HepG2 (cell line): ENCODE measurements around the gene ELP6. TPM values are rescaled to one million over a fixed set of nuclear protein-coding genes. Genes with fewer than 3 reads are reported as not detected.

Experiments
- ATF1 ChIP-seq: IDR thresholded peaks from 2 replicates; pipeline ENCODE4 v1.6.1; 2016; ENCODE audit warnings: mild to moderate bottlenecking, control low read depth
- CEBPB ChIP-seq: IDR thresholded peaks from 2 replicates; pipeline ENCODE4 v1.6.1; 2011; ENCODE audit warnings: low read depth, low read length, improper control_type of control experiment, borderline replicate concordance
- DPF2 ChIP-seq: sonication (generic); formaldehyde crosslinking; IDR thresholded peaks from 2 replicates; pipeline ENCODE4 v1.4.0; 2020; ENCODE audit warnings: mild to moderate bottlenecking, low read depth, missing genetic modification reagents, borderline replicate concordance
- EEA1 ChIP-seq: sonication (generic); formaldehyde crosslinking; IDR thresholded peaks from 2 replicates; pipeline ENCODE4 v1.5.1; 2020; ENCODE audit warnings: mild to moderate bottlenecking, missing genetic modification reagents, borderline replicate concordance
- GPN1 ChIP-seq: sonication (generic); formaldehyde crosslinking; IDR thresholded peaks from 2 replicates; pipeline ENCODE4 v1.5.1; 2020; ENCODE audit warnings: missing genetic modification reagents, borderline replicate concordance
- HHEX ChIP-seq: IDR thresholded peaks from 2 replicates; pipeline ENCODE4 v1.6.1; 2016; ENCODE audit warnings: control low read depth
- KLF12 ChIP-seq: sonication (generic); formaldehyde crosslinking; IDR thresholded peaks from 2 replicates; pipeline ENCODE4 v1.4.0; 2020; ENCODE audit warnings: missing genetic modification reagents, borderline replicate concordance
- POGZ ChIP-seq: sonication (generic); formaldehyde crosslinking; IDR thresholded peaks from 2 replicates; pipeline ENCODE4 v1.4.0; 2020; ENCODE audit warnings: mild to moderate bottlenecking, missing genetic modification reagents
- PRPF4 ChIP-seq: fragments of 200-400 bp; formaldehyde crosslinking; IDR thresholded peaks from 2 replicates; pipeline ENCODE4 v1.6.1; 2016; ENCODE audit warnings: low read length, low read depth; ENCODE audit not compliant: poor library complexity, severe bottlenecking
- SRSF4 ChIP-seq: fragments of 200-400 bp; formaldehyde crosslinking; IDR thresholded peaks from one replicate; pipeline ENCODE4 v1.6.1; 2018; ENCODE audit warnings: mild to moderate bottlenecking, low read depth, low read length, moderate library complexity; ENCODE audit not compliant: poor library complexity, severe bottlenecking
- SRY ChIP-seq: sonication (generic); formaldehyde crosslinking; IDR thresholded peaks from 2 replicates; pipeline ENCODE4 v1.8.0; 2022; ENCODE audit warnings: mild to moderate bottlenecking, missing genetic modification reagents
- ZFY ChIP-seq: sonication (generic); formaldehyde crosslinking; IDR thresholded peaks from 2 replicates; pipeline ENCODE4 v1.4.0; 2020; ENCODE audit warnings: missing genetic modification reagents
- ZNF180 ChIP-seq: sonication (generic); formaldehyde crosslinking; IDR thresholded peaks from 2 replicates; pipeline ENCODE4 v1.4.0; 2020; ENCODE audit warnings: low read depth, missing genetic modification reagents, borderline replicate concordance
- ZNF570 ChIP-seq: sonication (generic); formaldehyde crosslinking; IDR thresholded peaks from 2 replicates; pipeline ENCODE4 v1.4.0; 2020; ENCODE audit warnings: mild to moderate bottlenecking, missing genetic modification reagents, borderline replicate concordance
- ZZZ3 ChIP-seq: sonication (generic); formaldehyde crosslinking; IDR thresholded peaks from 2 replicates; pipeline ENCODE4 v1.4.0; 2020; ENCODE audit warnings: missing genetic modification reagents, mild to moderate bottlenecking, borderline replicate concordance
- polyA plus RNA-seq, 8 experiments: library from polyadenylated mRNA; depleted of rRNA in 3 of 8; stranded (reverse) in 7 of 8; unstranded in 1 of 8; fragments of >200 nt; fragmentation: Illumina TruSeq in 4 of 8; extraction: Trizol in 4 of 8; gene quantifications; 2 replicates each; pipeline versions ENCODE4 v1.2.1 to v1.2.3, GENCODE V29; 2011 to 2016; ENCODE audit warnings: low read depth in 4 of 8, missing spikeins in 1 of 8, mixed read lengths in 1 of 8; ENCODE audit not compliant: insufficient read depth in 1 of 8
- total RNA-seq, 5 experiments: library from RNA; depleted of rRNA; stranded (reverse); fragments of >200 nt; fragmentation: Illumina TruSeq; extraction: Trizol; gene quantifications; 2 replicates each; pipeline ENCODE4 v1.2.3, GENCODE V29; 2016; ENCODE audit warnings: low read depth in 1 of 5
- TF ChIP-seq, protein P1 (sequence below): sonication (generic); formaldehyde crosslinking; IDR thresholded peaks from 2 replicates; pipeline ENCODE4 v1.4.0; 2020; ENCODE audit warnings: missing genetic modification reagents
- TF ChIP-seq, protein P2 (sequence below): IDR thresholded peaks from 2 replicates; pipeline ENCODE4 v1.6.1; 2016
- TF ChIP-seq, protein P3 (sequence below): IDR thresholded peaks from 2 replicates; pipeline ENCODE4 v1.6.1; 2016; ENCODE audit warnings: low read depth, borderline replicate concordance
- TF ChIP-seq, protein P4 (sequence below): sonication (generic); formaldehyde crosslinking; IDR thresholded peaks from 2 replicates; pipeline ENCODE4 v1.4.0; 2020; ENCODE audit warnings: mild to moderate bottlenecking, missing genetic modification reagents
- TF ChIP-seq, protein P5 (sequence below): sonication (generic); formaldehyde crosslinking; IDR thresholded peaks from 2 replicates; pipeline ENCODE4 v1.5.1; 2020; ENCODE audit warnings: mild to moderate bottlenecking, missing genetic modification reagents, borderline replicate concordance

ELP6 gene
- total and polyA plus RNA-seq, 2 of the 13 experiments (the other 11 are each of a cell fraction or from before 2014, with no cell fraction given): 45.0 to 49.3 TPM

DNA sequence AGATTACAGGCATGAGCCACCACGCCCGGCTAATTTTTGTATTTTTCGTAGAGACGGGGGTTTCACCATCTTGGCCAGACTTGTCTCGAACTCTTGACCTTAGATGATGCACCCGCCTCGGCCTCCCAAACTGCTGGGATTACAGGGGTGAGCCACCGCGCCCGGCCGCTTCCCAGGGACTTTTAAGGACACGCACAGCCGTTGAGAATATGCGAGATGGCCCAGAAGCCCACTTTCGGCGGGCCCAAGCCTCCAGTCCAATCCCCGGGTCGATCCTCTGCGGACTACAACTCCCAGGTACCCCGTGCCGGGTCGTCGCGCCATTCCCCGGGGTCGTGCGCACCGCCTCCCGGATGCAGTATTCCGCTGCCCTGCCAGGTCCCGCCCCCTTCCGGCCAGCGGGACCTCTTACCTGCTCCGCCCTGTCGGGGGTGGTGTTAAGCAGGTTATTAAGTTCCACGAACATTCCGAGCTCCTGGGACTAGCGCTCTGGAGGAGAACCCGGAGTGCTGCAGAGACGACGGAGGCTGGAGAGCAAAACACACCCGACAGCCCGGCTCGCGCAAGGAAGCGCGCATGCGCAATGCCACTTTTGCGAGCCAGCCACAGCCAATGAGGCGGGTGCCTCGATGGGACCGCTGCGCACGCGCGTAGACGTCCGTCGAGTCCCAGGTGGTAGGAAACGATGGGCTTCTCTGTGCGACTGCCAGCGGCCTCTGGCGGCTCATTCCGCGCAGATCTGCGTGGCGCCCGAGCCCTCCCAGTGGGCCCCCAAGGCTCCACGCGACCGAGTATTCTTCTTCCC, at the start of gene ELP6 (continued):
- TF ChIP-seq CEBPB (no peak), GPN1 (CRISPR knock-in tag) (no peak), ZNF180 (CRISPR knock-in tag) (no peak), ZNF570 (CRISPR knock-in tag) (no peak), SRY (CRISPR knock-in tag) (no peak; the same call in 1 of the 2 replicates), ZFY (CRISPR knock-in tag) (peak; percentile 93), PRPF4 (no peak), EEA1 (CRISPR knock-in tag) (peak; percentile 51; the same call in 1 of the 2 replicates), DPF2 (CRISPR knock-in tag) (no peak), KLF12 (no peak; the same call in 1 of the 2 replicates), HHEX (CRISPR knock-in tag) (no peak), ATF1 (CRISPR knock-in tag) (0 out of 2 replicates have a peak, but pooled peaks have one; percentile 59), ZZZ3 (CRISPR knock-in tag) (no peak; the same call in 1 of the 2 replicates), POGZ (CRISPR knock-in tag) (peak; percentile 80), SRSF4 (no peak)
- TF ChIP-seq, protein P1, sequence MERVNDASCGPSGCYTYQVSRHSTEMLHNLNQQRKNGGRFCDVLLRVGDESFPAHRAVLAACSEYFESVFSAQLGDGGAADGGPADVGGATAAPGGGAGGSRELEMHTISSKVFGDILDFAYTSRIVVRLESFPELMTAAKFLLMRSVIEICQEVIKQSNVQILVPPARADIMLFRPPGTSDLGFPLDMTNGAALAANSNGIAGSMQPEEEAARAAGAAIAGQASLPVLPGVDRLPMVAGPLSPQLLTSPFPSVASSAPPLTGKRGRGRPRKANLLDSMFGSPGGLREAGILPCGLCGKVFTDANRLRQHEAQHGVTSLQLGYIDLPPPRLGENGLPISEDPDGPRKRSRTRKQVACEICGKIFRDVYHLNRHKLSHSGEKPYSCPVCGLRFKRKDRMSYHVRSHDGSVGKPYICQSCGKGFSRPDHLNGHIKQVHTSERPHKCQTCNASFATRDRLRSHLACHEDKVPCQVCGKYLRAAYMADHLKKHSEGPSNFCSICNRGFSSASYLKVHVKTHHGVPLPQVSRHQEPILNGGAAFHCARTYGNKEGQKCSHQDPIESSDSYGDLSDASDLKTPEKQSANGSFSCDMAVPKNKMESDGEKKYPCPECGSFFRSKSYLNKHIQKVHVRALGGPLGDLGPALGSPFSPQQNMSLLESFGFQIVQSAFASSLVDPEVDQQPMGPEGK (CRISPR knock-in tag): peak; percentile 45; the same call in 1 of the 2 replicates
- TF ChIP-seq, protein P2, sequence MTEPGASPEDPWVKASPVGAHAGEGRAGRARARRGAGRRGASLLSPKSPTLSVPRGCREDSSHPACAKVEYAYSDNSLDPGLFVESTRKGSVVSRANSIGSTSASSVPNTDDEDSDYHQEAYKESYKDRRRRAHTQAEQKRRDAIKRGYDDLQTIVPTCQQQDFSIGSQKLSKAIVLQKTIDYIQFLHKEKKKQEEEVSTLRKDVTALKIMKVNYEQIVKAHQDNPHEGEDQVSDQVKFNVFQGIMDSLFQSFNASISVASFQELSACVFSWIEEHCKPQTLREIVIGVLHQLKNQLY (CRISPR knock-in tag): peak; percentile 44; the same call in 1 of the 2 replicates
- TF ChIP-seq, protein P3, sequence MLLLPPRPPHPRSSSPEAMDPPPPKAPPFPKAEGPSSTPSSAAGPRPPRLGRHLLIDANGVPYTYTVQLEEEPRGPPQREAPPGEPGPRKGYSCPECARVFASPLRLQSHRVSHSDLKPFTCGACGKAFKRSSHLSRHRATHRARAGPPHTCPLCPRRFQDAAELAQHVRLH (CRISPR knock-in tag): peak; percentile 90; the same call in 1 of the 2 replicates
- TF ChIP-seq, protein P4, sequence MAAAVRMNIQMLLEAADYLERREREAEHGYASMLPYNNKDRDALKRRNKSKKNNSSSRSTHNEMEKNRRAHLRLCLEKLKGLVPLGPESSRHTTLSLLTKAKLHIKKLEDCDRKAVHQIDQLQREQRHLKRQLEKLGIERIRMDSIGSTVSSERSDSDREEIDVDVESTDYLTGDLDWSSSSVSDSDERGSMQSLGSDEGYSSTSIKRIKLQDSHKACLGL (CRISPR knock-in tag): peak; percentile 73; the same call in 1 of the 2 replicates
- TF ChIP-seq, protein P5, sequence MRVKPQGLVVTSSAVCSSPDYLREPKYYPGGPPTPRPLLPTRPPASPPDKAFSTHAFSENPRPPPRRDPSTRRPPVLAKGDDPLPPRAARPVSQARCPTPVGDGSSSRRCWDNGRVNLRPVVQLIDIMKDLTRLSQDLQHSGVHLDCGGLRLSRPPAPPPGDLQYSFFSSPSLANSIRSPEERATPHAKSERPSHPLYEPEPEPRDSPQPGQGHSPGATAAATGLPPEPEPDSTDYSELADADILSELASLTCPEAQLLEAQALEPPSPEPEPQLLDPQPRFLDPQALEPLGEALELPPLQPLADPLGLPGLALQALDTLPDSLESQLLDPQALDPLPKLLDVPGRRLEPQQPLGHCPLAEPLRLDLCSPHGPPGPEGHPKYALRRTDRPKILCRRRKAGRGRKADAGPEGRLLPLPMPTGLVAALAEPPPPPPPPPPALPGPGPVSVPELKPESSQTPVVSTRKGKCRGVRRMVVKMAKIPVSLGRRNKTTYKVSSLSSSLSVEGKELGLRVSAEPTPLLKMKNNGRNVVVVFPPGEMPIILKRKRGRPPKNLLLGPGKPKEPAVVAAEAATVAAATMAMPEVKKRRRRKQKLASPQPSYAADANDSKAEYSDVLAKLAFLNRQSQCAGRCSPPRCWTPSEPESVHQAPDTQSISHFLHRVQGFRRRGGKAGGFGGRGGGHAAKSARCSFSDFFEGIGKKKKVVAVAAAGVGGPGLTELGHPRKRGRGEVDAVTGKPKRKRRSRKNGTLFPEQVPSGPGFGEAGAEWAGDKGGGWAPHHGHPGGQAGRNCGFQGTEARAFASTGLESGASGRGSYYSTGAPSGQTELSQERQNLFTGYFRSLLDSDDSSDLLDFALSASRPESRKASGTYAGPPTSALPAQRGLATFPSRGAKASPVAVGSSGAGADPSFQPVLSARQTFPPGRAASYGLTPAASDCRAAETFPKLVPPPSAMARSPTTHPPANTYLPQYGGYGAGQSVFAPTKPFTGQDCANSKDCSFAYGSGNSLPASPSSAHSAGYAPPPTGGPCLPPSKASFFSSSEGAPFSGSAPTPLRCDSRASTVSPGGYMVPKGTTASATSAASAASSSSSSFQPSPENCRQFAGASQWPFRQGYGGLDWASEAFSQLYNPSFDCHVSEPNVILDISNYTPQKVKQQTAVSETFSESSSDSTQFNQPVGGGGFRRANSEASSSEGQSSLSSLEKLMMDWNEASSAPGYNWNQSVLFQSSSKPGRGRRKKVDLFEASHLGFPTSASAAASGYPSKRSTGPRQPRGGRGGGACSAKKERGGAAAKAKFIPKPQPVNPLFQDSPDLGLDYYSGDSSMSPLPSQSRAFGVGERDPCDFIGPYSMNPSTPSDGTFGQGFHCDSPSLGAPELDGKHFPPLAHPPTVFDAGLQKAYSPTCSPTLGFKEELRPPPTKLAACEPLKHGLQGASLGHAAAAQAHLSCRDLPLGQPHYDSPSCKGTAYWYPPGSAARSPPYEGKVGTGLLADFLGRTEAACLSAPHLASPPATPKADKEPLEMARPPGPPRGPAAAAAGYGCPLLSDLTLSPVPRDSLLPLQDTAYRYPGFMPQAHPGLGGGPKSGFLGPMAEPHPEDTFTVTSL (CRISPR knock-in tag): no peak
